ENCODE measurements around the gene PLSCR1.

GRCh38 chr3:146511402-146512134 is 32.8 kb downstream of the PLSCR1 start:
- TF ChIP-seq, protein P1, sequence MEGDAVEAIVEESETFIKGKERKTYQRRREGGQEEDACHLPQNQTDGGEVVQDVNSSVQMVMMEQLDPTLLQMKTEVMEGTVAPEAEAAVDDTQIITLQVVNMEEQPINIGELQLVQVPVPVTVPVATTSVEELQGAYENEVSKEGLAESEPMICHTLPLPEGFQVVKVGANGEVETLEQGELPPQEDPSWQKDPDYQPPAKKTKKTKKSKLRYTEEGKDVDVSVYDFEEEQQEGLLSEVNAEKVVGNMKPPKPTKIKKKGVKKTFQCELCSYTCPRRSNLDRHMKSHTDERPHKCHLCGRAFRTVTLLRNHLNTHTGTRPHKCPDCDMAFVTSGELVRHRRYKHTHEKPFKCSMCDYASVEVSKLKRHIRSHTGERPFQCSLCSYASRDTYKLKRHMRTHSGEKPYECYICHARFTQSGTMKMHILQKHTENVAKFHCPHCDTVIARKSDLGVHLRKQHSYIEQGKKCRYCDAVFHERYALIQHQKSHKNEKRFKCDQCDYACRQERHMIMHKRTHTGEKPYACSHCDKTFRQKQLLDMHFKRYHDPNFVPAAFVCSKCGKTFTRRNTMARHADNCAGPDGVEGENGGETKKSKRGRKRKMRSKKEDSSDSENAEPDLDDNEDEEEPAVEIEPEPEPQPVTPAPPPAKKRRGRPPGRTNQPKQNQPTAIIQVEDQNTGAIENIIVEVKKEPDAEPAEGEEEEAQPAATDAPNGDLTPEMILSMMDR (IDR thresholded peaks at IDR 0.05) = no peak
- no peak for TF ChIP-seq POLR2A (IDR thresholded peaks at IDR 0.05)
- peak in 1 of 4 donors; percentile 17 for TF ChIP-seq POLR2AphosphoS5 (IDR thresholded peaks at IDR 0.05)

Data from sigmoid colon (tissue), 4 donors.